ENCODE measurements around the gene SLC6A8. TPM values are rescaled to one million over a fixed set of nuclear protein-coding genes. Genes with fewer than 3 reads are reported as not detected.
"Not testable (repeated sequence)": the region's sequence is repeated elsewhere in the genome, so short reads cannot be mapped to it uniquely, and the experiment has no call there.

The SLC6A8 gene
- total RNA-seq, 1 donor from 2014 or later, result 108 TPM

- Mint-ChIP-seq H3K27me3 (ENCODE audit: unreplicated experiment) (no peaks in the 10 kb centered on the region), H3K27ac (ENCODE audit: unreplicated experiment) (no peak overlapping the region), H3K36me3 (ENCODE audit: unreplicated experiment) (no peaks in the 10 kb centered on the region), H3K9me3 (ENCODE audit: unreplicated experiment) (peaks cover 3% of the 10 kb centered on the region), H3K4me1 (ENCODE audit: low read depth, unreplicated experiment) (no peaks in the 10 kb centered on the region), H3K4me3 (ENCODE audit: unreplicated experiment) (no peak overlapping the region)
- TF ChIP-seq, protein P1, sequence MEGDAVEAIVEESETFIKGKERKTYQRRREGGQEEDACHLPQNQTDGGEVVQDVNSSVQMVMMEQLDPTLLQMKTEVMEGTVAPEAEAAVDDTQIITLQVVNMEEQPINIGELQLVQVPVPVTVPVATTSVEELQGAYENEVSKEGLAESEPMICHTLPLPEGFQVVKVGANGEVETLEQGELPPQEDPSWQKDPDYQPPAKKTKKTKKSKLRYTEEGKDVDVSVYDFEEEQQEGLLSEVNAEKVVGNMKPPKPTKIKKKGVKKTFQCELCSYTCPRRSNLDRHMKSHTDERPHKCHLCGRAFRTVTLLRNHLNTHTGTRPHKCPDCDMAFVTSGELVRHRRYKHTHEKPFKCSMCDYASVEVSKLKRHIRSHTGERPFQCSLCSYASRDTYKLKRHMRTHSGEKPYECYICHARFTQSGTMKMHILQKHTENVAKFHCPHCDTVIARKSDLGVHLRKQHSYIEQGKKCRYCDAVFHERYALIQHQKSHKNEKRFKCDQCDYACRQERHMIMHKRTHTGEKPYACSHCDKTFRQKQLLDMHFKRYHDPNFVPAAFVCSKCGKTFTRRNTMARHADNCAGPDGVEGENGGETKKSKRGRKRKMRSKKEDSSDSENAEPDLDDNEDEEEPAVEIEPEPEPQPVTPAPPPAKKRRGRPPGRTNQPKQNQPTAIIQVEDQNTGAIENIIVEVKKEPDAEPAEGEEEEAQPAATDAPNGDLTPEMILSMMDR (IDR thresholded peaks at IDR 0.05; ENCODE audit: partially characterized antibody, unreplicated experiment), result no peak
- DNase-seq, result no peak
Observed at GRCh38 chrX:153692611-153693156, 5.0 kb downstream of the SLC6A8 start.

- Mint-ChIP-seq H3K4me3 (ENCODE audit: unreplicated experiment) (no peak overlapping the region), H3K27ac (ENCODE audit: unreplicated experiment) (no peak overlapping the region), H3K9me3 (ENCODE audit: unreplicated experiment) (peaks cover 3% of the 10 kb centered on the region), H3K36me3 (ENCODE audit: unreplicated experiment) (no peaks in the 10 kb centered on the region), H3K4me1 (ENCODE audit: low read depth, unreplicated experiment) (no peaks in the 10 kb centered on the region), H3K27me3 (ENCODE audit: unreplicated experiment) (peaks cover under 1% of the 10 kb centered on the region)
- DNase-seq, result no peak
- TF ChIP-seq, protein P1 (IDR thresholded peaks at IDR 0.05; ENCODE audit: partially characterized antibody, unreplicated experiment), result no peak
Observed at GRCh38 chrX:153693216-153694086, 5.7 kb downstream of the SLC6A8 start.

DNA sequence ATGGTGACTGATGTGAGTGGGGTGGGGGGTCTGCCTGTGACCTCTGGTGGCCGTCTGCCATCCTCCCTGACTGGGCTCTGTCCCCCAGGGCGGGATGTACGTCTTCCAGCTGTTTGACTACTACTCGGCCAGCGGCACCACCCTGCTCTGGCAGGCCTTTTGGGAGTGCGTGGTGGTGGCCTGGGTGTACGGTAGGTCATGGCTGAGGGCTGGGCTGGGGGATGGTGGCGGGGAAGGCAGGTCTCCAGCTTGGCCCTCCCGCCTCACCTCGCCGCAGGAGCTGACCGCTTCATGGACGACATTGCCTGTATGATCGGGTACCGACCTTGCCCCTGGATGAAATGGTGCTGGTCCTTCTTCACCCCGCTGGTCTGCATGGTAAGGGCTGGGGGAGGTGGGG lies 6.5 kb downstream of the SLC6A8 start:
- H3K36me3 Mint-ChIP-seq (ENCODE audit: unreplicated experiment); H3K27ac Mint-ChIP-seq (ENCODE audit: unreplicated experiment); H3K27me3 Mint-ChIP-seq (ENCODE audit: unreplicated experiment); H3K4me3 Mint-ChIP-seq (ENCODE audit: unreplicated experiment); DNase-seq; H3K9me3 Mint-ChIP-seq (ENCODE audit: unreplicated experiment); H3K4me1 Mint-ChIP-seq (ENCODE audit: low read depth, unreplicated experiment): not testable (repeated sequence)

DNA sequence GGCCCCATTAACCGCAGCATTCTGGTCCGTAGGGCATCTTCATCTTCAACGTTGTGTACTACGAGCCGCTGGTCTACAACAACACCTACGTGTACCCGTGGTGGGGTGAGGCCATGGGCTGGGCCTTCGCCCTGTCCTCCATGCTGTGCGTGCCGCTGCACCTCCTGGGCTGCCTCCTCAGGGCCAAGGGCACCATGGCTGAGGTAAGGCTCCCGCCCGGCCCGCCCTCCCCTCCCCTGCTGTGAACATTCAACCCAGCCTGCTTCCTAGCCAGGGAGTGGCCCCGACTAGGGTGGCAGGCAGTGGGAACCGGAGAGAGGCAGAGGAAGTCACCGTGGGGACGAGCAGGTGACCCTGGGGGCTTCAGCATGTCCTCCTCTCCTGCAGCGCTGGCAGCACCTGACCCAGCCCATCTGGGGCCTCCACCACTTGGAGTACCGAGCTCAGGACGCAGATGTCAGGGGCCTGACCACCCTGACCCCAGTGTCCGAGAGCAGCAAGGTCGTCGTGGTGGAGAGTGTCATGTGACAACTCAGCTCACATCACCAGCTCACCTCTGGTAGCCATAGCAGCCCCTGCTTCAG lies 7.1 kb downstream of the SLC6A8 start:
- TF ChIP-seq, protein P1 (IDR thresholded peaks at IDR 0.05; ENCODE audit: partially characterized antibody, unreplicated experiment), result no peak
- peaks cover 3% of the 10 kb centered on the region for H3K9me3 Mint-ChIP-seq (ENCODE audit: unreplicated experiment)
- H3K27ac Mint-ChIP-seq (ENCODE audit: unreplicated experiment), result no peak overlapping the region
- no peak for DNase-seq
- no peak overlapping the region for H3K4me3 Mint-ChIP-seq (ENCODE audit: unreplicated experiment)
- H3K27me3 Mint-ChIP-seq (ENCODE audit: unreplicated experiment), result peaks cover 2% of the 10 kb centered on the region
- H3K4me1 Mint-ChIP-seq (ENCODE audit: low read depth, unreplicated experiment), result no peaks in the 10 kb centered on the region
- no peaks in the 10 kb centered on the region for H3K36me3 Mint-ChIP-seq (ENCODE audit: unreplicated experiment)

DNA sequence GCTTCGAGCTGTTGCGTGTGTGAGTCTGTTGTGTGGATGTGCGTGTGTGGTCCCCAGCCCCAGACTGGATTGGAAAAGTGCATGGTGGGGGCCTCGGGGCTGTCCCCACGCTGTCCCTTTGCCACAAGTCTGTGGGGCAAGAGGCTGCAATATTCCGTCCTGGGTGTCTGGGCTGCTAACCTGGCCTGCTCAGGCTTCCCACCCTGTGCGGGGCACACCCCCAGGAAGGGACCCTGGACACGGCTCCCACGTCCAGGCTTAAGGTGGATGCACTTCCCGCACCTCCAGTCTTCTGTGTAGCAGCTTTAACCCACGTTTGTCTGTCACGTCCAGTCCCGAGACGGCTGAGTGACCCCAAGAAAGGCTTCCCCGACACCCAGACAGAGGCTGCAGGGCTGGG lies 8.4 kb downstream of the SLC6A8 start:
- H3K27ac Mint-ChIP-seq (ENCODE audit: unreplicated experiment), result no peak overlapping the region
- H3K4me3 Mint-ChIP-seq (ENCODE audit: unreplicated experiment), result no peak overlapping the region
- DNase-seq, result no peak
- H3K27me3 Mint-ChIP-seq (ENCODE audit: unreplicated experiment), result peaks cover 2% of the 10 kb centered on the region
- no peaks in the 10 kb centered on the region for H3K4me1 Mint-ChIP-seq (ENCODE audit: low read depth, unreplicated experiment)
- TF ChIP-seq, protein P1 (IDR thresholded peaks at IDR 0.05; ENCODE audit: partially characterized antibody, unreplicated experiment), result no peak
- peaks cover 3% of the 10 kb centered on the region for H3K9me3 Mint-ChIP-seq (ENCODE audit: unreplicated experiment)
- H3K36me3 Mint-ChIP-seq (ENCODE audit: unreplicated experiment), result no peaks in the 10 kb centered on the region

DNA sequence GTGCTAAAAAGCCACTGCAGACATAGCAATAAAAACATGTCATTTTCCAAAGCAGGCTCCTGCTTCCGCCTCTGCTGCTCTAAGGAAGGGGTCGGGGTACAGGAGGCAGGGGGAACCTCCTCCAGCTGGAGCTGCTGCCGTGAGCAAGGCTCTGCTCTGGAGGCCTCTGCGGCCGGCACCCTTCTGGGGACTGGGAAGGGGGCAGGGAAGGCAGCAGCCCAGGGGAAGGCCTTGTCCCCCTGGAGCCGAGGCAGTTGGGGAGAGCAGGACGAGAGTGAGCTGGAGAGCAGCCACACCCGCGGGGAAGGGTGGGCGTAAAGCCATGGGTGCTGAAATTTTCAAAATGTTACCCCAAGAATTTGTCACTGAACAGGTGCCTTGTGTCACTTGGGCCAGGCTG lies 8.8 kb downstream of the SLC6A8 start:
- H3K27ac Mint-ChIP-seq (ENCODE audit: unreplicated experiment); H3K27me3 Mint-ChIP-seq (ENCODE audit: unreplicated experiment); H3K4me1 Mint-ChIP-seq (ENCODE audit: low read depth, unreplicated experiment); H3K9me3 Mint-ChIP-seq (ENCODE audit: unreplicated experiment); H3K36me3 Mint-ChIP-seq (ENCODE audit: unreplicated experiment); H3K4me3 Mint-ChIP-seq (ENCODE audit: unreplicated experiment); DNase-seq: not testable (repeated sequence)

DNA sequence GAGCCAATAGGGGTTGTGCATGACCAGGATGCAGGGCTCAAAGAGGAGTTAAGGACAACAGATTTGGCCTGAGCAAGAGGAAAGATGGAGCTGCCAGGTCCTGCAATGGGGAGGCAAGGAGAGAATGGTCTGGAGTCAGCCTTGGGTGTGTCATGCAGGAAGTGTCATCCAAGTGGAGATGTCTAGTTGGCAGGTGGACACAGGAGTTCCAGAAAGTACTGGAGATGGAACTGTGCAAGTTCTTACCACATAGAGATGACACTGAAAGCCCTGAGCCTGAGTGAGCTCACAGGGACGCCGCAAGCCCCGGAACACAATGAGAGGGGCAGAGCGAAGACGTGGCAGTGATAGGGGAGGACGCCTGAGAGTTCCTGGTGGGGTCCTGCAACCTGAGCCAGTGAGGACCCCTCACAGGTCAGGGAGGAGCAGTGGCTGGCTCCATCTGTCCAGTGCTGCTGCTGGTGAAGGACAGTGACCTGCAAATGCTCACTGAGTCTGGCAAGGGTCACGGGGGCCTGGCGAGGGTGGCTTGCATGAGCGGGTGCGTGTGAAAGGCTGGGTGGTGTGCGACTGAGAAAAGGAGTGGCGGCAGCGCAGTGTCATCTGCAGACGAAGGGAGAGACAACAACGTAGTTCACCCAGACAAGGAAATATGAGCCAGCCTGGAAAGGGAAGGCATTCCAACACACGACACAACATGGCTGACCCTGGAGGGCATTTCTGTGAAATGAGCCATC lies 9.4 kb downstream of the SLC6A8 start:
- DNase-seq; H3K4me1 Mint-ChIP-seq (ENCODE audit: low read depth, unreplicated experiment); H3K36me3 Mint-ChIP-seq (ENCODE audit: unreplicated experiment); H3K4me3 Mint-ChIP-seq (ENCODE audit: unreplicated experiment); H3K27me3 Mint-ChIP-seq (ENCODE audit: unreplicated experiment); H3K9me3 Mint-ChIP-seq (ENCODE audit: unreplicated experiment): not testable (repeated sequence)
- peak overlapping the region; percentile 38 for H3K27ac Mint-ChIP-seq (ENCODE audit: unreplicated experiment)

Data from glutamatergic neuron (in vitro differentiated cells).